Measurements from ENCODE around the gene EDN2.

DNA sequence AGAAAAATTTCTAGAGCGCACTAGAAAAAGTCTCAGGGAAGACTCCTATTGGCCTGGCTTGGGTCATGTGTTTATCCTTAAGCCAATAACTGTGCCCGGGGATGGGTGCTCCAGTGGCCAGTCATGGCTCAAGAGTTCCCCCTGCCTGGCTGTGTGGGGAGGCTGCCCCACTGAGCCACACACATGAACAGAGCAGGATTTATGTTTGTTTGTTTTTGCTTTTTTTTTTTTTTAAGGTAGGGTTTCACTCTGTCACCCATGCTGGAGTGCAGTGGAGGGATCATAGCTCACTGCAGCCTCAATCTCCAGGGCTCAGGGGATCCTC, 21.8 kb downstream of the EDN2 start:
- TF ChIP-seq CTCF (IDR thresholded peaks at IDR 0.05; ENCODE audit: insufficient read depth, low read length), result no peak
- no peak for TF ChIP-seq GABPA (IDR thresholded peaks at IDR 0.05; ENCODE audit: low read depth)

All from HL-60 (cell line).